A673 (cell line): Measurements from ENCODE around the gene CADM3.

Experiments used
- CTCF ChIP-seq: fragments of 300-800, 200-600 bp; sonication (generic); conservative IDR thresholded peaks from 2 replicates; pipeline ENCODE4 v1.5.1; 2017; ENCODE audit warnings: low read depth, mild to moderate bottlenecking, antibody characterized with exemption, low read length, moderate library complexity, mixed read lengths
- EZH2 ChIP-seq: fragments of 200-600 bp; sonication (generic); IDR thresholded peaks from 2 replicates; pipeline ENCODE4 v1.6.1; 2017; ENCODE audit warnings: borderline replicate concordance, low read depth, mild to moderate bottlenecking, mixed read lengths, antibody characterized with exemption, low read length; ENCODE audit not compliant: poor library complexity, severe bottlenecking

- TF ChIP-seq CTCF (no peak), EZH2 (no peak)
Observed at GRCh38 chr1:159199901-159200300, 28.5 kb downstream of the CADM3 start.
